Measurements from ENCODE around the gene HDGFL2.
"Not testable (repeated sequence)": the region's sequence is repeated elsewhere in the genome, so short reads cannot be mapped to it uniquely, and the experiment has no call there.

HDGFL2 gene

DNA sequence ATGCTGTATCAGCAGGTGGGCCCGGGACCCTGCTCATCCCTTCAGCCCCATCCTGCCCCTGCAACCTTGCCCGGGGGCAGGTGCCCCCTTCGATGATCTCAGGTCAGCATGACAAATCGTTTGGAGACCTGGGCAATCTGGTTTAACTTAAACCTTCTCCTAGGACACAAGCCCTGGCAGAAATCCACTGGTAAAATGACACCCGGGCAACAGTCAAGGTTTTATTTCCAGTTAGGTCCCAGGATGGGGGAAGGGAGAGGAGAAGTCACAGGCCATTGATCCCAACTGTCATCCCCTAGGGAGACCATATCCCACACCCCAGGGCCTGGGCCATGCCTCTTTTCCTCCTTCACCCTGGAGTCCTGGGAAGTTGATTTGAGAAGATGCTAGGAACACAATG is 64.7 kb downstream of the HDGFL2 start:
- DNase-seq (ENCODE audit: low spot score), result no peak

DNA sequence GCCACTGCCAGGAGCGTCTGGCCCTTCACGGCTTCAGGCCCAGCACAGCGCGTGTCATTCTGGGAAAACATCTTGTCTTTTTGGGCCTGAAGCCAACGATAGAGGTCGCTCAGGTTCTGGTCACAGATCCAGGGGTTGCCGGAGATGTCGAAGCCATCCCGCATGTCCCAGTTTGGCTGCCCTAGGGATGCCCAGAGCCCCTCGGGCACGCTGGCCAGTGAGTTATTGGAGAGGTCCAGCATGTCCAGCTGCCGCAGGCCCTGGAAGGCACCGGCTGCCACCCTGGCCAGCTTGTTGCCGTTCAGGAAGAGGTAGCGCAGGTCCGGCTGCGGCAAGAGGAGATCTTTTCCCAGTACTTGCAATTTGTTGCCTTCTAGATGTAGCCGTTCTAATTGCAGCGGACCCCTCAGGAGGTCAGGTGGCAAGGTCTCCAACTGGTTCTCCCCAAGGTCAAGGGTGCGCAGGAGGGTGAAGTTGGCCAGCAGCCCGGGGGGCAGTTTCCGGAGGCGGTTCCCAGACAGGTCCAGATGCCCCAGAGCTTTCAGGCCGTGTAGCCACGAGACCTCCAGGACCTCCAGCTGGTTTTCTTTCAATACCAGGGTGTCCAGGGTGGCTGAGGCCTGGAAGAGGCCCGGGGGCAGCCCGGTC is 66.0 kb downstream of the HDGFL2 start:
- DNase-seq (ENCODE audit: low spot score), result no peak

DNA sequence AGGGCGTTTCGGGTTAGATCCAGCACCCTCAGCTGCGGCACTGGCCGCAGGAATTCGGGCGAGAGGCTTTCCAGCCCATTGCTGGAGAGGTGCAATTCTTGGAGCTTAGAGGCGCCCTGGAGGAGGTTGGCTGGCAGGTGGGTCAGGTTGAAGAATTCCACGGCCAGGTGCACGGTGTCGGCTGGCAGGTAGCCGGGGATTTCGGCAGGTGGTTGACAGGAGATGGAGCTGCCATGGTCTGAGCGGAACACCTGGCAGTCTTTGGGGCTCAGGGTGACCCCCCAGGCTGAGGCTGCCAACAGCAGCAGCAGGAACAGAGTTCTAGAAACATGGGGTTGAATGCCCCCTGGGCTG is 66.5 kb downstream of the HDGFL2 start:
- no peak for DNase-seq (ENCODE audit: low spot score)

DNA sequence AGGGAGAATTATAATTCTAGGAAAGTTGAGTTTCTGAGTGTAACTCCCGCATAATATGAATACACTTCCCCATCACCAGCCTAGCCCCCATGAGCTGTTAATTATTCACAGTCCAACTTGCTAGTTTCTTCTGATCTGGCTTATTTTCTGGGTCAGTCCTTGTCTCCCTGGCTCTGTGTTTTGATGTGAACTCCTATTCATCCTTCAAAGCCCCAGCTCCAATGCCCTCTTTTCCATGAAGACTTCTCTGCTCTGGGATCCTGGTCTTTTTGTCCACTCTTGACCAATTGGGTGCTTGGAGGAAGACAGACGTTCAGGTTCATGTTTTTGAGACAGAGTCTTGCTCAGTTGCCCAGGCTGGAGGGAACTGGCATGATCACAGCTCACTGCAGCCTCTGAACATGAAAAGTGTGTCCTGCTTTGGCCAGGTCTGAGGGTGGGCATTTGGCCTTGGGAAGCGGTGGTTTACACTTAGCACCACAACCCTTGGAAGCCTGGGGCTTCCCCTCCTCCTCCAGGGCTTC is 67.1 kb downstream of the HDGFL2 start:
- no peak for DNase-seq (ENCODE audit: low spot score)

DNA sequence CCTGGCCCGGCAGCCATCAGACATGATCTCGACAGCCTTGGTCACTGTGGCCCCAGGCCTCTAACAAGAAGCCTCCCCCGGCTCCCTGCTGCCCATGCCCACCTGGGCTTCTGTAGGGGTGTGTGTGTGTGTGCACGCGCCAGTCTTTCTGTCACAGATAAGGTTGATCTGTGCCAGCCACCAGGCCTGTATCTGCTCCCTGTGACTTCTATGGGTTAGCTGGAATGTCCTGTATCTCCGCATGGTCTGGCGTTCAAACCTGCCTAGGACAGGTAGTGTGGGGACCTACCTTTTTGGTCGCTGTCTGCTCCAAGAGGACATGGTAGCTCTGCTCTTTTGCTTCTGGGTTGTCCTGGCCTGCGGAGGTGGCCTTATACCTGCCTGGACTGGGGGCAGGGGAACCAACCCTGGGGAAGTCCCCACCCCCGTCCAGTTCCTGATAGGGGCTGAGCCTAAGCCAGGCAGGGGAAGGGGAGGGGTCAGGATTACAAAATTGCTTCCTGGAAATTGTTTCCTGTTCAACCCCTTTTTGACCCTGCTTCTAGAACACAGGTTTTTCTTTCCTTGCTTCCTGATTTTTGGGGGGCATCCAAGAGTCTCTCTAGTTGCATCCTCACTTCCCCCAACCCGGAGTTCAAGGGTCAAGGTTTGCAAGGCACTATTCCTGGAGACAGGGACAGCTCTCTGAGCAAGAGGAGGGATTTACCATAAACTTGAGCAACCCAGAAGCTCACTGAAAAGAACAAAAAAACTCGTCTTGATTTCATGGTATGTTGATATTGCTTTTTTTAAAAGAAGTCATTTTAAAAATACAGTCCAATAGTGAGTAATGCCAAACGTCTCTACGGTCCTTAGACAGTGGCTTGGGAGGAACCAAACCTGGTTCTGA is 67.8 kb downstream of the HDGFL2 start, which contains the start of gene LRG1:
Gene LRG1 (minus strand): TSS at position 344 of the 889 bp plus-strand sequence. CDS start 23 bp downstream, at position 321.
- DNase-seq (ENCODE audit: low spot score), result no peak

DNA sequence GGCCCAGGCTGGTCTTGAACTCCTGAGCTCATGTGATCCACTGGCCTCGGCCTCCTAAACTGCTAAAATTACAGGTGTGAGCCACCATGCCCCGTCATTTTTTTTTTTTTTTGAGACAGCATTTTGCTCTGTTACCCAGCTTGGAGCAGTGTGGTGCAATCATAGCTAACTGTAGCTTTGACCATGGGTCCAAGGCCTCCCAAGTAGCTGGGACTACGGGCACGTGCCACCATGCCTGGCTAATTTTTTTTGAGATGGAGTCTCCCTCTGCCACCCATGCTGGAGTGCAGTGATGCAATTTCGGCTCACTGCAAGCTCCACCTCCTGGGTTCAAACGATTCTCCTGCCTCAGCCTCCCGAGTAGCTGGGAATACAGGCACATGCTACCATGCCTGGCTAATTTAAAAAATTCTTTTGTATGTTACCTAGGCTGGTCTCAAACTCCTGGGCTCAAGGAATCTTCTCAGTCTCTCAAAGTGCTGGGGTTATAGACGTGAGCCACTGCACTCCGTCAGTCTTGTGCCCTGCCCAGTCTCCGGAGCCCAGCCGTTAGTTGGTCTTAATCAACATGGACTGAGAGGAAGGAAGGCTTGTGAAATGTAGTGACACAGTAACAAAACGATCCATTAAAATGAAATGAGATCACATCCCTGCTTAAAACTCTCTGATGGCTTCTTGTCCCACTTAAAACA is 69.2 kb downstream of the HDGFL2 start:
- no peak for DNase-seq (ENCODE audit: low spot score)

DNA sequence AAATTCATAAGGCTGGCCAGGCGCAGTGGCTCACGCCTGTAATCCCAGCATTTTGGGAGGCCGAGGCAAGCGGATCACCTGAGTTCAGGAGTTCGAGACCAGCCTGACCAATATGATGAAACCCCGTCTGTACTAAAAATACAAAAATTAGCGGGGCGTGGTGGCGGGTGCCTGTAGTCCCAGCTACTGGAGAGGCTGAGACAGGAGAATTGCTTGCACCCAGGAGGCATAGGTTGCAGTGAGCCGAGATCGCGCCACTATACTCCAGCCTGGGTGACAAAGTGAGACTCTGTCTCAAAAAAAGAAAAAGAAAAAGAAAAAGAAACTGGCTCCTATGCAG is 69.7 kb downstream of the HDGFL2 start:
- not testable (repeated sequence) for DNase-seq (ENCODE audit: low spot score)

DNA sequence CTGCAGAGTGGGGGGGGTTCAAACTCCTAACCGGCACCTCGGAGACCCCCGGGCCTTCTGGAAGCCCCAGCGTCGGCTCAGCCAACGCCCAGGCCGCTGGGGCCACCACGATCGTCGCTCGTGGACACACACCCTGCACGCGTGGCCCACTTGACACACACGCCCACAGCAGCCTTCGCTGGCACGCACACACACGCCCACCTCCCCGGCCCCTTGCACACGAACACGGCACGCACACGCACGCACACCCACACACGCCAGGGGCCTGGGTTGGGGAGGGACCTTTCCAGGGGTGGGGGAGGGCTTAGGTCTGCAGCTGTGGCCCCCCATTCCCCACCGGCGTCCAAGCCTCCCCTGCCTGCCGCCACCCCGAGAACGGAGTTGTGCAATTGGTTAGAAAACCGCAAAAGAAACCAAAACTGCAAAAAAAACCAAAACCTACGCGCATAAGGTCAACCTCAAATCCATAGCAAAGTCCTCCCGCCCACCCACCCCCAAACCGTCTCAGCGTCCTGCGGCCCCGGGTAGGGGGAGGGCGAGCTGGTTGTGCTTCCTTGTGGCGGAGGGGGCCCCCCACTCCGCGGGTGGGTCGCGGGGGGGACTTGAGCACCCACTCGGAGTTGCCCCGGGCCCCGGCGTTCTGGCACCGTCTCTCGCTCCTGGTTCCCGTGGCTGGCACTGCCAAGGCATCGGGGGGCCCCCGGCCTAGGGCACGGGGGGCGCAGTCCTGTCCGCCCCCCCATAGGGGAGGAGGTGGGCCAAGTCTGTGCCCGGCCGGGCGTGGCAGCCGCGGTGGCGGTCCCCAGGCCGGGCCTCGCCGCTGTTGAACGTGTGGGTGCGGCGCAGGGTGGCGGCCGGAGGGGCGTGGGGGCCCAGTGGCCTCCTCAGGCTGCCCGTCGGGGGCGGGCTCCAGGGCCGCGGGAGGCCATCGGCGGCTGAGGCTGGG is 71.1 kb downstream of the HDGFL2 start:
- no peak for DNase-seq (ENCODE audit: low spot score)

DNA sequence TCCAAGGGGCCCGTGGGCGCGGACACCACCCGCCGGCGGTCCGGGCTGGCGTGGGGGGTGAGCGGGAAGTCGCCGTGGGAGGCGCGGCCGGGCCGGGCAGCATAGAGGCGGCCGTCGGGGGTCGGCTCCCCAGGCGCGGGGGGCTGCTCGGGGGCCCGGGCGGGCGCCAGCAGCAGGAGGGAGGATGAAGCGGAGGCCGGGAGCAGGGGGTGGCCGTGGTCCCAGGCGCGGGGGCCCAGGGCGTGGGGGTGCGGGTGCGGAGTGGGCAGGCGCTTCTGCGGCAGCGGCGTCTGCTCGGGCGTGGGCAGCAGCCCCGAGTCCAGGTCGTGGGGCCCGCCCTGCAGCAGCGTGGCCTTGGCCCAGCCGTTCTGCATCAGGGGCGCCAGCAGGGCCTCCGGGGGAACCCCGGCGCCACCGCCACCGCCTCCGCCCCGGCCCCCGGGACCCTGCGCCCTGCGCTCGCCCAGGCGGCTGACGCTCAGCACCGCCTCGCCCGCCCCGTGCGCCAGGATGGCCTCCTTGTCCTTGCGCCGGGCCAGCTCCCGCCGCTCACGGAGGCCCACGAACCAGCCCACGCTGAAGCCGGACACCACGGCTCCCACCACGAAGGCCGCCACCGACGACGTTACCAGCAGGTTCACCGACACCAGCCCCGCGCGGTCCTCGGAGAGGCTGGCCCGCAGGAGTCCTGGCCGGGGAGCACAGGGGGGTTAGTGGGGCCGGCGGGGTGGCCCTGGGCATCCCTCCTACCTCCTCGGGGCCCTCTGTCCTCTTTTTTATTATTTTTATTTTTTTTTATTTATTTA is 71.9 kb downstream of the HDGFL2 start:
- no peak for DNase-seq (ENCODE audit: low spot score)

DNA sequence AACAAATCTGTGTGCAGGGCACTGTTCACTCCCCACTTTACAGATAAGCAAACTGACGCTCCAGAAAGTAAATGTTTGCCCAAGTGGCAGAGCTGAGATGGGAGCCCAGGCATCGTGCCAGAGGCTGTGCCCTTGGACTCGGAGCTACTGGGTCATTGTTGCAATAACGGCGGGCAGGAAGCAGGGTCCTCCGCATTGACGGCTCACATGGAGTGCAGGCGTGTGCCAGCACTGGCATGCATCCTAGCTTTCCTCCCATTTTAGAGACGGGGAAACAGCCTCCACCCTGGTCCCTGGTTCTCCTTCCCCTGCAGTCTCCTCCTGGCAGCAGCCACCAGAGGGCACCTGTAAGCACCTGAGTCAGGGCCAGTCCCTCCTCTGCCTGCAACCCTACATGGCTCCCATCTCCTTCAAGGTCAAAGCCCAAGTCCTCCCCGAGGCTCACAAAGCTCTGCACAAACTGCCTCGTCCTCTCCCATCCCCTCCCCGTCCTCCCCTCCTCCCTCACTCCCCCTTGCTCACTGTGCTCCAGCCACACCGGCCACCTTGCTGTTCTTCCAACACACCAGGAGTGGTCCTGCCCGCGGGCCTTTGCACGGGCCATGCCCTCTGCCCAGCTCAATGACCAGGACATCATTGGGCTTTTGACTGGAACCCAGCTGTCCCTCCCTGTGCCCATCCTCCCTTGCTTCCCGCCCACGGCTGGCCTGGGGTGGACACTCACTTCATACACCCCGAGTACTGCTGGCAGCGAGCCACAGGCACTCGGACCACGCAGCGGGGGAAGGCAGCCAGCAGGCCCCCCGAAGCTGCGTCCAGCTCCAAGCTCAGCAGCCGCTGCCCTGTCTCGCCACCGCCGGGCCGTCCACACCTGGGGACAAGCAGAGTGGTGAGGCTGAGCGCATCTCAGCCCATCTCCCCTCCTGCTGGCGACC is 75.5 kb downstream of the HDGFL2 start:
- no peak for DNase-seq (ENCODE audit: low spot score)

DNA sequence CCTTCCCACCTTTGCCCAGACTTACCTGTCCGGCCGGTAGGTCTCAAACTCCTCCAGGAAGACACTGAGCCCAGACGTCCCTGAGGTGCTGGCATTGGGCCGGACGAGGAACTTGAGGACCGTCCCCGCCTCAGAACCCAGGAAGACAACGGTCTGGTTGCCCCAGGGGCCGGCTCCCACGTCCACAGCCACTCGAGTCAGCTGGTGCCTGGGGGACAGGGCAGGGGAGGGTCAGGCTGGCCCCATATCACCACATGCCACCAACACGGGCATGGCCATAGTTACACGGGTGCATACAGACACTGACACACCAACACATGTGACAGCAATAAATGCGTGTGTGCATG is 76.1 kb downstream of the HDGFL2 start:
- DNase-seq (ENCODE audit: low spot score), result no peak

DNA sequence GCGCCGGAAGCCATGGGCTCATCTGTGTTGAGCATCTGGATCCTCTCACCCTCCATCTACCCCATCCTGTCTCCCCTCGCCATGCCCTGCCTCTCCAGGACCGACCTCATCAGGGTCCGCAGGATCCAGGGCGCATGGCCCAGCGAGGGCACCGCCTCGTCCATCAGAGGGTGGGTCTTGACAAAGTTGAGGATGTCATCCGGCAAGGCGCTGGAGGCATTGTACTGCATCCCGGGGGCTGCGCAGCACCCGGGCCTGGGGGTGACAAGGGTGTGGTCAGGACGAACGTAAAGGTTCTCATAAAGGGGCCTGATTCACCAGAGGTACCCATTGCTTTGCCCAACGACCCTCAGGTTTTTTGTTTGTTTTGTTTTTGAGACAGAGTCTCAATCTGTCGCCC is 77.9 kb downstream of the HDGFL2 start:
- no peak for DNase-seq (ENCODE audit: low spot score)

DNA sequence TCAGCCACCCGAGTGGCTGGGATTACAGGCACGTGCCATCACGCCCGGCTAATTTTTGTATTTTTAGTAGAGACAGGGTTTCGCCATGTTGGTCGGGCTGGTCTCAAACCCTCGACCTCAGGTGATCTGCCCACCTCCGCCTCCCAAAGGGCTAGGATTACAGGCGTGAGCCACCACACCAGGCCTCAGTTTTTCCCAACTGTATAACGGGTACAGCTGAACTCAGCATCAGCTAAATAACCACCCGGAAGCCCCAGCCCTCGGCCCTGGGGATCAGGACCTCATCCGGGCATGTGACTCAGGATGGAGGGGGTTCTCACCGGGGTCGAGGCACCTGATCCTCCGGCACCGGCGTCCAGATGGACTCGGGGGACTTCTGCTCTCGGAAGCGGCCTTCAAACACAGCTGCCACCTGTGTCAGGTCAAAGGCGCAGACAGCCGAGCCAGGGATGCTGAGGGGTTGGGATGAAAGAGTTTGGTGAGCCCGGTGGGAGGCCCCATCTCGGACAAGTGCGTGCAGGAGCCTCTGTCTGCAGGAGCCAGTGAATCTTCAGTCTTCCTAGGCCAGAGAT is 78.5 kb downstream of the HDGFL2 start:
- no peak for DNase-seq (ENCODE audit: low spot score)
